ENCODE results near the gene EFCC1. TPM values are rescaled to one million over a fixed set of nuclear protein-coding genes. Genes with fewer than 3 reads are reported as not detected.

EFCC1 gene
- total and polyA plus RNA-seq, 2 of the 13 experiments (the other 11 are each of a cell fraction or from before 2014, with no cell fraction given) = not detected

DNA sequence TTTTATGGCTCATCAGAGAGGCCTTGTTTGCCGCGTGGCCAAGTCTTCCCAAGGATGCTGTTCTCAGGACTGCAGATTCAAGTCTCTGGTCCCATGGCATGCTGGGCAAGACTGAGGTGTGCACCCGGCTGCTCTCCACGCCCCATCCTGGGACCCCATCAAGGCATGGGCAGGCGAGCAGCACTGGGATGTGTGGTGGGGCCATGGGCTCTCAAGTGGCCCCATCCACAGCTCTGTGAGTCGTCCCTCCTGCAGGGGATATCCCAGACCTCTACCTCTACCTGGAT is 46.4 kb downstream of the EFCC1 start:
- H3K27me3 ChIP-seq (ENCODE audit: control insufficient read depth in 1 of 2, insufficient read depth in 2 of 2, low read length in 2 of 2) = peaks cover 2 to 6% of the 10 kb centered on the region in 2 experiments; a peak in 1 of 5 replicates
- BruUV-seq (replicated peaks) = no TSS peak
- ChIA-PET CTCF (ENCODE audit: low intra/inter-chr PET ratio, low total read pairs) (no interaction called here), POLR2A (no interaction called here)
- no peak overlapping the region for H3K27ac ChIP-seq (ENCODE audit: extremely low read length, insufficient read depth, low read length)
- no peaks in the 10 kb centered on the region for H3K79me2 ChIP-seq (ENCODE audit: insufficient read depth, low read length)
- no peak for DNase-seq (ENCODE audit: low spot score)
- ATAC-seq = no peak; the same call in 1 of the 3 replicates
- peaks cover 10% of the 10 kb centered on the region for H3K4me1 ChIP-seq (ENCODE audit: insufficient read depth, low read length)
- no peak overlapping the region for H3K4me2 ChIP-seq (ENCODE audit: low read depth, low read length)
- no peak overlapping the region for H3K4me3 ChIP-seq (replicated peaks in 1 of 3; ENCODE audit: insufficient read depth in 1 of 3, low read depth in 2 of 3, low read length in 3 of 3)
- no peak overlapping the region for H2AFZ ChIP-seq (ENCODE audit: low read length)
- in situ Hi-C loops (cut with HindIII; ENCODE audit: extremely low pct_ligation_motif_present, low pct_unique_long_range_greater_than_20kb) (no loop called here), intact Hi-C loops (cut with micrococcal nuclease; ENCODE audit: unreplicated experiment) (no loop called here)
- H3K9ac ChIP-seq (ENCODE audit: insufficient read depth, low read depth, low read length) = no peak overlapping the region
- TF ChIP-seq ZNF768 (CRISPR knock-in tag; IDR thresholded peaks at IDR 0.05) = peak; percentile 38; the same call in 1 of the 2 replicates
- no peak for TF ChIP-seq ZNF841 (CRISPR knock-in tag; IDR thresholded peaks at IDR 0.05; ENCODE audit: borderline replicate concordance)
- TF ChIP-seq KDM5B (CRISPR knock-in tag; IDR thresholded peaks at IDR 0.05; ENCODE audit: borderline replicate concordance) = no peak
- H3K9me3 ChIP-seq (ENCODE audit: low read length) = peaks cover 7% of the 10 kb centered on the region; the same call in 1 of the 2 replicates
- FAIRE-seq = no peak
- H3K36me3 ChIP-seq (replicated peaks in 1 of 2; ENCODE audit: control insufficient read depth in 1 of 2, insufficient read depth in 2 of 2, low read length in 2 of 2) = no peaks in the 10 kb centered on the region
- WGBS (ENCODE audit: low lambda C conversion rate) = 57% methylated on average over 3 of the region's 6 CpGs
- no peaks in the 10 kb centered on the region for H4K20me1 ChIP-seq (ENCODE audit: insufficient read depth, low read length)

DNA sequence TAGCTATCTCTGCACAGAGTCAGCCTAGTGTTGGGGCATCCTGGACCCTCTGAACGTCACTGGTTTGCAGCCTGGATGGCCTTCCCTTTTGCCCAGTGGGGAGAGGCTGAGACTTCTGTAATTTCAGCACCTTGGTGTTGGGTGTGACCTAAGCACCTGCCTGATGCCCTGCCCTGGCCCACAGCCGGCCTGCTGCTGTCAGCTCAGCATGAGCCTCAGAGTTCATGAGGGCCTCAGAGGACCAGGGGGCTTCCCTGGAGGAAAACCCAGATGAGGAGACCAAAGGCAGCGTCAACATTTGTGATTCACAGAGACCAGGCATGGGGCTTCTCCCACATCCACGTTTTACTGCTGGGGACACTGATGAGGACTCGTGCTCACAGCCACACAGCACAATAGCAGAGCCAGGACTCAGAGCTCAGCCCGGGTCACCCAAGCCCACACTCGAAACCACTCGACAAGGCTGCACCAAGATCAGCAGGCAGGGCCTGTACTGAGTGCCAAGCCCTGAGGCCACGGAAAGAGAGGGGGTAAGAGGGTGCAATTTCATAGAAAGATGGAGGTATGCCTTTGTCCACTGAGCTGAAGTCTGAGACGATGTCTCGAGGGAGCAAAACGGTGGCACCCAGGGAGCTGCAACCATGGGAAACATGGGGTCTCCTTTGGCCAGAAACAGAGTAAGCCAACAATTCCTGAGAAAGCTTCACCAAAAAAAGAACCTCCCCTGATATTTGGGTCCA is 49.6 kb downstream of the EFCC1 start:
- Histone ChIP-seq H3K79me2 (ENCODE audit: insufficient read depth, low read length) (no peaks in the 10 kb centered on the region), H3K27me3 (ENCODE audit: control insufficient read depth in 1 of 2, insufficient read depth in 2 of 2, low read length in 2 of 2) (0 out of 5 replicates have a peak, but pooled peaks cover 2 to 5% of the 10 kb centered on the region in 2 experiments), H3K4me3 (replicated peaks in 1 of 3; ENCODE audit: insufficient read depth in 1 of 3, low read depth in 2 of 3, low read length in 3 of 3) (no peak overlapping the region), H3K4me2 (ENCODE audit: low read depth, low read length) (no peak overlapping the region), H3K9me3 (ENCODE audit: low read length) (peaks cover 7% of the 10 kb centered on the region; the same call in 1 of the 2 replicates), H3K36me3 (replicated peaks in 1 of 2; ENCODE audit: control insufficient read depth in 1 of 2, insufficient read depth in 2 of 2, low read length in 2 of 2) (no peaks in the 10 kb centered on the region), H4K20me1 (ENCODE audit: insufficient read depth, low read length) (no peaks in the 10 kb centered on the region), H3K4me1 (ENCODE audit: insufficient read depth, low read length) (peaks cover 42% of the 10 kb centered on the region), H3K9ac (ENCODE audit: insufficient read depth, low read depth, low read length) (no peak overlapping the region), H3K27ac (ENCODE audit: extremely low read length, insufficient read depth, low read length) (no peak overlapping the region), H2AFZ (ENCODE audit: low read length) (no peak overlapping the region)
- FAIRE-seq (no peak), ATAC-seq (no peak), DNase-seq (ENCODE audit: low spot score) (no peak)
- ChIA-PET CTCF (ENCODE audit: low intra/inter-chr PET ratio, low total read pairs) (no interaction called here), POLR2A (no interaction called here)
- intact Hi-C loops (cut with micrococcal nuclease; ENCODE audit: unreplicated experiment) = loop anchor here (5.0 kb wide), 1 partner anchor 67 kb away; no protein-coding TSS in a partner anchor
- in situ Hi-C loops (cut with HindIII; ENCODE audit: extremely low pct_ligation_motif_present, low pct_unique_long_range_greater_than_20kb) = no loop called here
- WGBS (ENCODE audit: low lambda C conversion rate) = 38% methylated on average over 11 of the region's 12 CpGs
- no TSS peak for BruUV-seq (replicated peaks)
- TF ChIP-seq ZNF256 (CRISPR knock-in tag; conservative IDR thresholded peaks at IDR 0.05) = no peak
- no peak for TF ChIP-seq ZNF841 (CRISPR knock-in tag; IDR thresholded peaks at IDR 0.05; ENCODE audit: borderline replicate concordance)
- TF ChIP-seq, protein P1, sequence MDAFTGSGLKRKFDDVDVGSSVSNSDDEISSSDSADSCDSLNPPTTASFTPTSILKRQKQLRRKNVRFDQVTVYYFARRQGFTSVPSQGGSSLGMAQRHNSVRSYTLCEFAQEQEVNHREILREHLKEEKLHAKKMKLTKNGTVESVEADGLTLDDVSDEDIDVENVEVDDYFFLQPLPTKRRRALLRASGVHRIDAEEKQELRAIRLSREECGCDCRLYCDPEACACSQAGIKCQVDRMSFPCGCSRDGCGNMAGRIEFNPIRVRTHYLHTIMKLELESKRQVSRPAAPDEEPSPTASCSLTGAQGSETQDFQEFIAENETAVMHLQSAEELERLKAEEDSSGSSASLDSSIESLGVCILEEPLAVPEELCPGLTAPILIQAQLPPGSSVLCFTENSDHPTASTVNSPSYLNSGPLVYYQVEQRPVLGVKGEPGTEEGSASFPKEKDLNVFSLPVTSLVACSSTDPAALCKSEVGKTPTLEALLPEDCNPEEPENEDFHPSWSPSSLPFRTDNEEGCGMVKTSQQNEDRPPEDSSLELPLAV (CRISPR knock-in tag; conservative IDR thresholded peaks at IDR 0.05; ENCODE audit: low read depth) = no peak
- TF ChIP-seq, protein P2, sequence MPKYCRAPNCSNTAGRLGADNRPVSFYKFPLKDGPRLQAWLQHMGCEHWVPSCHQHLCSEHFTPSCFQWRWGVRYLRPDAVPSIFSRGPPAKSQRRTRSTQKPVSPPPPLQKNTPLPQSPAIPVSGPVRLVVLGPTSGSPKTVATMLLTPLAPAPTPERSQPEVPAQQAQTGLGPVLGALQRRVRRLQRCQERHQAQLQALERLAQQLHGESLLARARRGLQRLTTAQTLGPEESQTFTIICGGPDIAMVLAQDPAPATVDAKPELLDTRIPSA (CRISPR knock-in tag; IDR thresholded peaks at IDR 0.05; ENCODE audit: borderline replicate concordance) = no peak
- no peak for TF ChIP-seq ZNF570 (CRISPR knock-in tag; IDR thresholded peaks at IDR 0.05; ENCODE audit: borderline replicate concordance)
- no peak for TF ChIP-seq FOSL2 (CRISPR knock-in tag; IDR thresholded peaks at IDR 0.05)
- no peak for TF ChIP-seq SRSF1 (optimal IDR thresholded peaks at IDR 0.05; ENCODE audit: low read depth, low read length)

All from HepG2 (cell line).